Measurements from ENCODE around the gene DNAJB13.

Gene DNAJB13

DNA sequence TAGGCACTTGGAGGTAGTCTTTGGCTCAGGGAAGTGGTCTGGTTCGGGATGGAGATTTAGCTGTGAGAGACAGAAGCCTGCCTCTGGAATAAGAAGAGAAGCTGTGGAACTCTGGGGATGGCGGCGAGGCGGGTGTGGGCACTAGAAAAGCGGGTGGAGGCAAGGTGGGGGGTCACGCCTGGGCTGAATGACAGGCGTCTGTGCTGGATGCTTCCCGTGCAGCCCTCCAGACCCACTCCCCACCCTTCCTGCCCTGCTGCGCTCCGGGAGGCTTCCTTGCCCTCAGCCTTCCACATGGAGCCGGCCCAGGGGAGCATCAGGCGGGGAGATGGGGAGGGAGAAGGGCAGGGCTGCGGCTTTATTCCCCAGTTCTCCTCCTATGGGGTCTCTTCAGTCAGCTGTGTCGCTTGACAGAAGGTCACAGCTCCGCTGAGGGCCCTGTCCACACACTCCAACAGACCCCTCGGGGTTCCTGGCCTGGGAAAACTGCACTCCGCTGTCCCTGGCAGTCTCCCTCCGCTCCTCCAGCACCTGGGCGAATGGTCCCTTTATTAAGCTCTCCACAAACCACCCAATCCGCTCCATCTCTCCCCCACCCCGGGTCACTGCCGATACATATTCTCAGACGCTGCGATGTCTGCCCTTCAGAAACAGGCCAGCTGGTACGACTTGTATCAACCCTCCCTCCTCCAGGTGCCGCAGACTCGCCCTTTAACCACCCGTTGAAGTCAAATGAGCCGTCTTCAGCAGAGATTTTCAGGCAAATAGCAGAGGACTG is 6.2 kb downstream of the DNAJB13 start:
- DNase-seq: no peak

DNA sequence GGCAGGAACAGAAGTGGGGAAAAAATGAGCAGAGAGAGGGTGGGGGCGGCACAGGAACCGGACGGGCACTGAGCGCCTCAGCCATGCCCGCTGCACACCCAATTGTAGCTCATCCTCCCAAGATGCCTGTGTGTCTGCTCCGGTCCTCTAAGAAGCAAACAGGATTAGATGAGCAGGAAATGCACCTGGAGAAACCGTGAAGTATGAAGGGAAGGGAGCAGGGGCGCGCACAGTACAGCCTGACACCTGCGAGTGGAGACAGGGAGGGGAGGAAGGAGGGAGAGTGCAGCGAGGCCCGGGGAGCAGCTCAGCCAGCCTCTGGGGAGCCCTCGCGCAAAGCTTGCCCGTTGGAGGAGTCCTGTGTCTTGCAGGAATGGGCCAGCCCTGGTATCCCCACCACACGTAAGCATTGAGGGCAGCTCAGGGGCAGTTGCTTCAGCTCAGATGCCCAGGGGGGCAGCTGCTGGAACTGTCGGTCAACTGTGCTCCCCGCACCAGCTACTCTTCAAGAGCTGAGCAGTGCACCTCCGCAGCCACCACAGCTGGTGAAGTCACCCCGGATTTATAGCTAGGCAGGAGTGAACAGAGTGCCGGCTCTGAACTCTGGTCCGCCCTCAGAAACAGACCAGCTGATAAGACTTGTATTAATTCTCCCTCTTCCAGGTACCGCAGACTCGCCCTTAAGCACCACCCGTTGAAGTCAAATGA is 7.0 kb downstream of the DNAJB13 start:
- no peak for DNase-seq

DNA sequence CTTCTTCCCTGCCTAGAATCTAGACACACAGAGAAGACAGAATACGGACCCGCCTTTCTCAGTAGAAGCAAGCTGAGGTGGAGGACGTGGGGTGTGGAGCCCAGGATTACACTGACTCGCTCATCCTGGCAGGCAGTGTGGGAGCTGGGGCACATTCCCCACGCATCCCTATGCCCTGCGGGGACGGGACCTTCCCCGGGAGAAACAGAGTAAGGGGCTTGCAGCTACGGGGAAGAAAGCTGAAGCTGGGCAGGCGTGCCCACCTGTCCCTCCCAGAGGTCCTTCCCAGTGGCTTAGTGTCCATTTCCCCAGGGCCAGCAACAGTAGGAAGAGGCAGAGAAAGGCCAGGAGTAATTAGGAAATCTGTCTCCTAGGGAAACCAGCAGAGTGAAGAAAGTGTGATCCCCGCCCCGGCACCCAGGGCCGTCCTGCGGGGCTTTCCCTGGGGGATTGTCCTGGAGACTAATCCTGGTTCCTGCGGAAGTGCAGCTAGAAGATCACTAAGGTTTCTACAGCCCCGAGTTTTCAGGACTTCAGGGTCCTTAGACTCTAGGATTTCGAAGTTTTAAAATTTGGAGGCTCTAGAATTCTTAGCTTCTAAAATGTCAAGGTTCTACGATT is 7.8 kb downstream of the DNAJB13 start:
- no peak for DNase-seq

DNA sequence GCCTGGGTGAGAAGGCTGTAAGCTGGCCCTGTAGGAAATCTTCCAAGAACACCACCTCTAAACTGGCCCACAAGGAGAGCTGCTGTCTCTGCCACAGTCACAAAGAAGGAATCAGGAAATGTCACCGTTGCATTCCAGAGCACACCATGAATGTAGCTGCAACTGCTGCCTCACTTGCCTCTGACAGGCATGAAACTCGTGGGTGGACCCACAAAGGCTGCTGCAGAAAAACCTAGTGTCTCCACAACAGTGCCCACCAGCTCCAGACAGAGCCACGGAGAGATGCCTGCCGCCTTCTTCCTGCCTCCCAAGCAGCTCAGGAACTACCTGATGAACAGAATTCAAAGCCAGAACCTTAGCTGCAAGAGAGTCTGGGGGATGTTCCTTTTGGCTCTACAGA is 10.5 kb downstream of the DNAJB13 start:
- DNase-seq: no peak

DNA sequence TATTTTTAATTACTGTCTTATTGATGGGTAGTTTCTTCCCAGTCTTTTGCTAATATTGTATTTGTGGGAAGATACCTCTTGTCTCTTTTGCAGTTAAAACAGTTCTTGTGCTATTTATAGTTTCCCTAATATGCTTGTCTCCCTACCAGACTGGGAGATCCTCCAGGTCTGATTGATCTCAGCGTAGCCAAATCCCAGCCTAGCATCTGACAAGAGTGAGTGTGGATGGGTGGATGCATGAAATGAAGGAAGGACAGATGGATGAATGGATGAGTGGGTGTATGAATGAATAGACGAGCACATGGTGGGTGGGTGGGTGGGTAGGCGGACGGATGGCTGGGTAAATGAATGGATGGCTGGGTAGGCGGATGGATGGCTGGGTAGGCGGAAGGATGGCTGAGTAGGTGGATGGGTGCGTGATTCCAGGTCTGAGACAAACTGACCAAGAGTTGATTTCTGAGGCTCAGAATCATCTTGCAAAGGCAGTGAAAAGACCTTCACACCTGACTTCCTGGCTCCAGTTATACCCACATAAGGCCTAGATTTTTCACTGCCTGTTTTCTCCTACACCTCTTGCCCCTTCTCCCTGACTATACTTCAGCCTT is 11.4 kb downstream of the DNAJB13 start:
- DNase-seq: no peak

DNA sequence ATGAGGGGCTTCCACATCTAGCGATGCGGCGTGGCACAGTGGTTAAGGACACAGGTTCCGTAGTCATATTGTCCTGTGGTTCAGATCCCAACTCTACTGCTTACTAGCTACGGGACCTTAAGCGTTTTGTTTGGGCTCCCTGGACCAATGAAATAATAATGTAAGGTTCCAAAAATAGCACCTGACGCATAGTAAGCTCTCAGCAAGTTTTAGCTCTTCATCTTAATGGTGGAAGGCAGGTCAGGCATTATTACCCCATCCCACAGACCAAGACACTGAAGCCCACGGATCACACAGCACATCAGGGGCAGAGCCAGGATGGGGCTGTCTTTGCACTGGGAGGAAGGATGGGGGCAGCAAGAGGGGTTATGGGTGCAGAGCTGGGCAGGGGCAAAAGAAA is 13.0 kb downstream of the DNAJB13 start:
- no peak for DNase-seq

DNA sequence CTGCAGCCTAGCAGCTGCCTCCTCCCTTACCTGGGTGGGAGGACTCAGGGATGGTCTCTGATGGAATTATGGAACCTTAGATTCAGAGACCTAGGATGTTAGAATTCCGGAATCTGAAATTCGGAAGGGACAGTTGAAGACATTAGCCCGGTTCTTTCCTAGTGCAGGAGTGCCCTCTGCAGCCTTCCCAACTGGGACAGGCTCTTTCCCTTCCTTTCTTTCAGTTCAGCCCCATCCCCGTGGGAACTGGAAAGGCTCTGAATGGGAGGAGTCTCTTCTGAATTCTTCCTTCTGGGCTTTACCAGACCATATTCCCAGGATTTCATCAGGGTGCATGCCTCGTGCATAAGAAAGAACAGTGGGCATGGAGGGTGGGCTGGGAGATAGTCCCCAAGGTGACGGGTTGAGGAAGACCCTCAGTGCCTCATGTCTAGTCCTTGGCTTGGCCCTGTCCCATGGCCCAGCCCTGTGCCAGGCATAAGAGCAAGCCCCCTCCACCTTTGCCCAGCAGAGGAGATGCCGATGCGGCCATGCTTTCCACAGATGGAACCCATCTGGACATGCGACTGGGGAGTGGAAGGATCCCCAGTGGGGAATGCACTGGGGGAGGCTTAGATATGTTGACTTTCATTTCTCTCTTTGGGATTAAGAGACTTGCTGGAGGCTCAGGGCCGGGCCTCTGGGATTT is 14.4 kb downstream of the DNAJB13 start:
- DNase-seq: no peak

DNA sequence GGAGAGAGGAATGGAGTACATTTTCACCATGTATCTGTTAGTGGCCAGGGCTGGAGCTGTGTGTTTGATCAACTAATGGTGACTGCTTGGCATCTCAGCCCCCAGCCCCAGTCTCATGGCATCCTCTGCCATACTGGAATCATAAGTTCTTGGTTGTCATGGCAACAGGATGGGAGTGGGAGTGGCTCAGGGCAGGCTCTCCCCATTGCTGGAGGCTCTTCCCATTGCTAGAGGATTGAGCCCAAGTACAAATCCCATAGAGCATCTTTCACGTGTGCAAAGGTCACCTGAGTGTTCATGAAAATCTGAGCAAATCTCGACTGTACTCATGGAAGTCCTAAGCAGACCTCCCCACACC is 14.9 kb downstream of the DNAJB13 start:
- no peak for DNase-seq

DNA sequence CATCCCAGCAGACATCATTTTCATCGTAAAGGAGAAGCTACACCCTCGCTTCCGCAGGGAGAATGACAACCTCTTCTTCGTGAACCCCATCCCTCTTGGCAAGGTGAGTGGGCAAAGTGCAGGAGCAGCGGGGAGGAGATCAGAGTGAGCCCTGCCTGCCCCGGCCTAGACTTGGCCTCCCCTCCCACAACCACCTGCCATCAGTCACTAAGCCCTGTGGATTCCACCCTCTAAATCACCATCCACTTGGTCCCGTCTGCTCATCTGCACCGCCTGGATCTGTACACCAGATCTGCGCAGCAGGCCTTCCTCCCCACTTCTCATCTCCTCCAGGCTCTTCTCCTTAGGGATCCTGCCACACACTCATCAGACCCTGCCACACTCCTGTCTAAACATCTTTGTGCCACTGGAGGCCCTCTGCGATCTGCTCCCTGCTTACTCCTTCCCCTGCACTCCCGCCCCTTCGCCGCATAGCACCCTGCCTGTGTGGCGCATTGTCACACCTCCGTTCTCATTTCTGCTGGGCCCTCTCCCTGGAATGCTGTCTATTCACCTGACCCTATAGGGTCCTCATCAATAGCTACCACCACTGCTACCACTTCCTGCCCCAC is 17.6 kb downstream of the DNAJB13 start:
- no peak for DNase-seq

DNA sequence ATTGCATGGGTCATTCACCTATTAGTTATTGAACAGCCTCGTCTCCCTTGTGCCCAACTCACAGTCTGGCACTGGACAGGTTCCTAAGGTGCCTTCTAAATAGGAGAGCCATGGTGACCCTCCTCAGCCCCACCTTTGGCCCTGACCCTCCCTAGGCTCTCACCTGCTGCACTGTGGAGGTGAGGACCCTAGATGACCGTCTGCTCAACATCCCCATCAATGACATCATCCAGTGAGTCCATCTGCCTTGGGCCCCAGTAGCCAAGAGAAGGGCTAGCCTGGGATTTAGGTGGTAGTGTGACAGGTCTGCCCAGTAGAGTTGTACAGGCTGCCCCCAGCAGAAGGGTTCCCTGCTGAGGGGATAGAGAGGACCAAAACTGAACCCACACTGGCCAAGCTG is 18.3 kb downstream of the DNAJB13 start:
- no peak for DNase-seq

DNA sequence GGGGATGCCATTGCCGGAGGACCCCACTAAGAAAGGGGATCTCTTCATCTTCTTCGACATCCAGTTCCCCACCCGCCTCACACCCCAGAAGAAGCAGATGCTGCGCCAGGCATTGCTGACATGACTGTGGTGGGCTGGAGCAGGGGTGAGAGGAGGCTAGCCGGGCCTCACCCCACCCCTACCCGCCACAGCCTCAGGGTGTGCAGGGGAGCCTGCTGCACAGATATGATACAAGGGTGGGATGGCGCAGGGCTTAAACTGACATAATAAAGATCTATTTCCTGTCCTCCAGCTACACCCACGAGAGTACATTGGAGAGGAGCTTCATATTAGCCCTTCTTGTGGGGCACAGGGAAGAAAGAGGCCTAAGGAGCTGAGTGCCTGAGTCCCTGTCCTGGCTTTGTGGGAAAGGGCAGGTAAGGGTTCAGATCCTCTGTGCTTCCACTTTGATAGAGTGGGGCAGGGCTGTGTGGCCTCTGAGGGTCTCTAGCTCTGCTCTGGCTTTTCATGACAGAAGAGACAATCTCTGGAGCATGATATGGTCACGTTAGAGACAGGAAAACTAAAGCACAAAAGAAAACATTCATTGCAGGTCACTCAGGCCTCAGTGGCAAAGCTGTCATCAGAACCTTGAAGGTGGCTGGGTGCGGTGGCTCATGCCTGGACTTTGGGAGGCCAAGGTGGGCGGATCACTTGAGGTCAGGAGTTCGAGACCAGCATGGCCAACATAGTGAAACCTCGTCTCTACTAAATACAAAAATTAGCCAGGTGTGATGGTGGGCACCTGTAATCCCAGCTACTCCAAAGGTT is 19.4 kb downstream of the DNAJB13 start:
- DNase-seq: no peak

DNA sequence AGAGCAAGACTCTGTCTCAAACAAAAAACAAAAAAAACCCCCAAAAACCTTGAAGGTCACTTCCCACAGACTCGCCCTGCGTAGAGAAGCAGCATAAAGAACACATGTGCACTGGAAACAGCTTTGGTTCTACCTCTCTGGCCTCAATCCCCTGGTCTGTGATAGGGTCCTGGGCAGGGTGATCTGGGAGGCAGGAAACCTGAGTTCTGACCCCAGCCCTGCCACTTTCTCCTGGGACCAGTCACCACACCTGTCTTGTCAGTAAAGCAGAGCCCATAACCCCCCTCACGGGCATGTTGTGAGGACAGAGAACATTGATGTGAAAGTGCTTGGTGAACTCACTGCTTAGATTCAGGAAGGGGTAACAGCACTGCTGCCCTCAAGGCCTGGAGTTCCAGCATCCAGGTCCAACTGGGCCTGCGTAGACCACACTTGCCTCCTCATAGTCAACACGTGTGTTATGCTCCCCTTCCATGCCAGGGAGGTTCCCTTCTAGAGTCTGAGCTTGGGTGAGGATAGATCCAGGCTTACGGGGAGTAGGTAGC is 20.4 kb downstream of the DNAJB13 start:
- no peak for DNase-seq

DNA sequence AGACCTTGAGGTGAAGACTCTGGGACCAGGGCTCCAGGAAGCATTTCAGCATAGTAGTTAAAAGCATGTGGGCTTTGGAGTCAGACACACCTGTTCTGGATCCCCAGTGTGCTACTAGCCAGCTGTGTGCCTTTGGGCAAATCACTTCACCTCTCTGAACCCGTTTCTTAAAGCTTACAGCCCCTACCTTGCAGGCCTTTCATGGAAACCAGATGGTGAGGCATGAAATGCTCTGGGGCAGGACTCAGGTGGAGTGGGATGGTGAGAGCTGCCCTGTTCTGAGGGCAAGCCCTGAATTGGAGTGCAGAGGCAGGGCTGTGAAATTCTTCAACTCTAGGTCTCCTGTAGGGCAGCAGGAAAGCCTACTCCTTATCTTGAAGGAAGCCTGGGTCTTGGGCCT is 21.4 kb downstream of the DNAJB13 start:
- DNase-seq: no peak

DNA sequence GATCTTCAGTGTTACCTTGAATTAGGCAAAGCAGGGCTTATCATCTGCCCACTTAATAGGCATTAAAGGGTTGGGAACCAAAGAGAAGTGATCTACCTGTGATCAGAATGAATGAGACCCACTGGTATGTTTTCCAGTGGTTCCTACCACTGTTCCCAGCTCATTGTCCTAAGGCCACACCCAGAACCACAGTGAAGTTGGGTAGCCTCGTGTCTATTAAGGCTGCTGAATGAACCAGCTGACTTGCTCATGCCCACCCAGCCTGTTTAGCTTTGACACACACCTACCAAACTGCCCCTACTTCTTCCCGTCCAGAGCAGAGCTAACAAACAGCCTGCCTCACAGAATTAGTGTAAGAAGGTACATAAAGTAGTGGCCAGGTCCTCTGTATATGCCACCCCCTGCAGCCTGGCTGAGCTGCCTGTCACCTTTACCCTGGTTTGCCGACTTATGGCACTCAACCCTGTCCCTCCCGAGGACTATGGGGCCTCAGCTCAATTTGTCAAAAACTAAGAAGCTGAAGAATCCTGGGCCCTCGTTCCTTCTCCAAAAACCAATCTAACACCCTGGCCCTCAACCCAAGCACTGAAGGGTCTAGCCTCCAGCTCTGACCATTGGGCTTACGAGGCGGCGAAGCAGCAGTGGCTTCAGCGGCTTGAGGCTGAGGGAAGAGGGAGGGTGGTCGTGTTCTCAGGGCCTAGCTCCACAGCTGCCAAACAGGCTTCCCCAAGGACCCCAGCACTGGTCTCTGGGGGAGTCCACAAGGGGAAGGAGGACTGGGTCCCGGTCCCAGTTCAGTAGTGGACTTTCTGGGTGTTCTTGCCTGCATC is 22.0 kb downstream of the DNAJB13 start:
- DNase-seq: no peak

DNA sequence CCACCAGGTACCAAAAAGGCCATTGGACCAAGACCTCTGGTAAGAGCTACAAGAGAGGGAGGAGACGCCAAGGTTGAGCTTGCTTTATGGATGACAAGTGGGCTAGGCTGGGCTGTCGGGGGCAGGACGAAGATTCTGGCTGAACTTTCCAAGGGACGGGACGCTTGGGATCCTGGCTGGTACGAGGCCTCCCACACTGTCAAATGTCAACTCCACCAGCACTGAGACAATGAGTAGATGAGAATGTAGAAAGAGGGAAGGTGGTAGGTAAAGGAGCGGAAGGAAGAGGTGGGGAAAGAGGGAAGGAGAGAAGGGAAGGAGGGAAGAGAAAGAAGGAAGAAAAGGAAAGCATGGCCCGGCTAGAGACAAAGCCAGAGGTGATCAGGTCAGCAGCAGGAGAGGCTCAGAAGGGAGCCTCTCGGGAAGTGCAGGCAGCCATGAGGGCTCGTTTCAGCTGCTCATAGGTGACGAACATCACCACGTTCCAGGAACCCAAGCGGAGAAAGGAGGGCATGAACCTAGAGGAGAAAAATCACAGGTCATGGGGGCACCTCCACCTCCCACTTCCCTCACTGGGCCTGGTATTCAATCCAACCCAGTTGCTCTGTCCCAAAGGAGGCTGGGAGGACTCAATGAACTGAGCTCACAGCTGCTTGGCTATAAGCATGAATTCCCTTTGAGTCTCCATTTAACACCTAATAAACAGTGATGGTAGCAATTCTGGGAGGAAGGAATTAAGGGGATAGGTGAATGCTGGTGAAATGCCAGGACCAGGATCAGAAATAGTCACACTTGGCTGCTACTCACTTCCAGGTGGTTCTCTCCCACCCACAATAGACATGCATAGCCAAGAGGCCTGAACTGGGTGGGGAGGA is 24.0 kb downstream of the DNAJB13 start:
- no peak for DNase-seq

DNA sequence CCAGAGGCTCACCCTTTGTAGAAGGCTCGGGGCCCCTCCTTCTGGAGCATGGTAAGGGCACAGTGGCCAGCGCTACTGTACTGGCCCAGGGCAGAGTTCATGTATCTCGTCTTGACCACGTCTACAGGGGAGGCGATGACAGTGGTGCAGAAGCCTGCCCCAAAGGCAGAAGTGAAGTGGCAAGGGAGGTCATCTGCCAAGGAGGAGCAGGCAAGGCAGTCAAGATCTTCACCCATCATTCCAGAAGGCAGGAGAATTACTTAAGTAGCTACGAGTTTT is 24.6 kb downstream of the DNAJB13 start:
- no peak for DNase-seq

DNA sequence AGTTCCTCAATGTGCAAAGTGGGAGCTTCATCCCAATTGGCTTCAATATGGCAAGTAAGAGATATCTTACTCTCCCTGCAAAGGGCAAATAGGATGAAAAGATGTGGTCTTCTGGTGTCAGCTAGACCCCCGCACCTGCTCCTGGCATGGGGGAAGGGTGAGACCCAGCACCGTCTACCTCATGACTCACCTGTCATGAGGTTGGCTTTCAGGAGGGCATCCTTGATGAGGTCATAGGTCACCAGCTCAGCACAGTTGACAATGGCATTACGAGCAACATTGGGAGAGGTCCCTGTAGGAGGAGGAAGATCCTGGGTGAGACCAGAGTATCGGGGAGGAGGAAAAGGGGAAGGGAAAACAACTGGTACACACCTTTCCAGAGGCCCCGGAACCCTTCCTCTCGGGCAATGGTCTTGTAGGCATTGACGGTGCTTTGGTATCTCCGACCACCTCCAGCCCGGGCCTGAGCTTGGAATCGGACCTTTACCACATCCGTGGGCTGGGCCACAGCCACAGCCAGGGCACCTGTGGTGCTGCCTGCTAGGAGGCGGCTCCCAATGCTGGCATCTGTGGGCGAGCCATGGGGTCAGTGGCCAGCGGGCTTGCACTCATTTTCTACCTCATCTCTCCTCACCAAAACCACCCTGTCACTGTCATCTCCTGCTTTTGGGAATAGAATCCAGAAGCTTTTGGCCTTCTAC is 25.8 kb downstream of the DNAJB13 start:
- no peak for DNase-seq

DNA sequence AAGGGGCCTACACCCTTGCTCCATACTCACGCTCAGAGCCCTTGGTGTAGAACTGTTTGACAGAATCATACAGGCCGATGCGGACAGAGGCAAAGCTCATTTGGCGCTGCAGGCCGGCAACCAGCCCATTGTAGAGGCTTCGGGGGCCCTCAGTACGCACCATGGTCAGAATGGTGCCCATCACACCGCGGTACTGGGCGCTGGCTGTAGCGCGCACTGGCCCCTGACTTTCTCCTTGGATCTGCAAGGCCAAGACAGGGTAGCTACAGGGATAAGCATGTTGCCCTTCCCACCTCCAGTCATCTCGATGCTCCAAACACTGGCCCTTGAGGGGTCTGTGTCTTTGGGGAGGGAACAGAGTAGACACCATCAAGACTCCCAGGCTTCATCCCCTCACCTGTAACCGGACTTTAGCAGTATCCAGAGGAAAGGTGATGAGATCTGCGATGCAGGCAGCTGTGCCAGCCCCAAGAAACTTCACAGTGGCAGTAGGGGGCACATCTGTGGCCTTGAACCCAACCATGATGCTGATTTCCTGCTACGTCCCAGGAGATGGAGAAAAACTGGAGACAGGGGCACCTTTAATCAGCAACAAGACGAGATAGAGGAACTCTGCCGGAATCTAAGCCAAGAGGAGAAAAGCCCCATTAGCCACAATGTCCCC is 27.2 kb downstream of the DNAJB13 start:
- no peak for DNase-seq
